Testis (tissue), 3 donors: Measurements from ENCODE around the gene CKM. TPM values are rescaled to one million over a fixed set of nuclear protein-coding genes. Genes with fewer than 3 reads are reported as not detected.

Experiments
- DNase-seq: peaks from one replicate; pipeline ENCODE4 v3.0.0-alpha.2; 2019
- H3K27ac ChIP-seq, 2 donors: fragments of 200-600 bp; sonication (generic); one replicate each; pipeline ENCODE4 v1.5.1; 2019
- H3K27me3 ChIP-seq: fragments of 200-600 bp; sonication (generic); one replicate; pipeline ENCODE4 v1.5.1; 2019
- H3K36me3 ChIP-seq: fragments of 200-600 bp; sonication (generic); one replicate; pipeline ENCODE4 v1.5.1; 2017; ENCODE audit warnings: low read depth; ENCODE audit errors: missing control alignments
- H3K4me1 ChIP-seq: fragments of 200-600 bp; sonication (generic); one replicate; pipeline ENCODE4 v1.5.1; 2019
- H3K4me3 ChIP-seq, 2 donors: fragments of 200-600 bp; sonication (generic); one replicate each; pipeline ENCODE4 v1.5.1; 2017 to 2019
- H3K9me3 ChIP-seq: fragments of 200-600 bp; sonication (generic); one replicate; pipeline ENCODE4 v1.5.1; 2017
- POLR2A ChIP-seq: fragments of 450-650 bp; IDR thresholded peaks from one replicate; pipeline ENCODE4 v1.6.1; 2017; ENCODE audit warnings: antibody characterized with exemption, mild to moderate bottlenecking, moderate library complexity
- WGBS, 2 donors: methylation state at CpG; one replicate each; pipeline ENCODE4 v1.1.5; 2018; 5-methylcytosine and 5-hydroxymethylcytosine counted together
- intact Hi-C: fragments of 100-400 bp; cut with DNase I; formaldehyde crosslinking; loops from one replicate; pipeline ENCODE4 v1.15.1; 2023; ENCODE audit warnings: low total_unique reads
- polyA plus RNA-seq: library from polyadenylated mRNA; stranded (reverse); fragments of 350-450 nt; fragmentation: Illumina TruSeq; extraction: RNeasy Lipid Tissue Mini Kit (QIAGEN cat#74804); gene quantifications from one replicate; pipeline ENCODE4 v1.2.3, GENCODE V29; 2014; ENCODE audit warnings: low read depth, low replicate concordance; ENCODE audit not compliant: insufficient read depth
- total RNA-seq, 2 donors: library from RNA; depleted of rRNA; stranded (reverse); fragments of >200 nt; gene quantifications; one replicate each; pipeline ENCODE4 v1.2.3, GENCODE V29; 2016
- TF ChIP-seq, protein P1 (sequence below), 3 experiments: fragments of 450-650 bp in 2 of 3; fragments of 200-600 bp in 1 of 3; sonication (generic) in 1 of 3; IDR thresholded peaks; one replicate each; pipeline ENCODE4 v1.5.1; 2016 to 2019; ENCODE audit warnings: antibody characterized with exemption in 3 of 3, mild to moderate bottlenecking in 2 of 3, moderate library complexity in 1 of 3

CKM gene
- total and polyA plus RNA-seq, 3 donors from 2014 or later = 16.5 to 61.1 (median 22.4) TPM

DNA sequence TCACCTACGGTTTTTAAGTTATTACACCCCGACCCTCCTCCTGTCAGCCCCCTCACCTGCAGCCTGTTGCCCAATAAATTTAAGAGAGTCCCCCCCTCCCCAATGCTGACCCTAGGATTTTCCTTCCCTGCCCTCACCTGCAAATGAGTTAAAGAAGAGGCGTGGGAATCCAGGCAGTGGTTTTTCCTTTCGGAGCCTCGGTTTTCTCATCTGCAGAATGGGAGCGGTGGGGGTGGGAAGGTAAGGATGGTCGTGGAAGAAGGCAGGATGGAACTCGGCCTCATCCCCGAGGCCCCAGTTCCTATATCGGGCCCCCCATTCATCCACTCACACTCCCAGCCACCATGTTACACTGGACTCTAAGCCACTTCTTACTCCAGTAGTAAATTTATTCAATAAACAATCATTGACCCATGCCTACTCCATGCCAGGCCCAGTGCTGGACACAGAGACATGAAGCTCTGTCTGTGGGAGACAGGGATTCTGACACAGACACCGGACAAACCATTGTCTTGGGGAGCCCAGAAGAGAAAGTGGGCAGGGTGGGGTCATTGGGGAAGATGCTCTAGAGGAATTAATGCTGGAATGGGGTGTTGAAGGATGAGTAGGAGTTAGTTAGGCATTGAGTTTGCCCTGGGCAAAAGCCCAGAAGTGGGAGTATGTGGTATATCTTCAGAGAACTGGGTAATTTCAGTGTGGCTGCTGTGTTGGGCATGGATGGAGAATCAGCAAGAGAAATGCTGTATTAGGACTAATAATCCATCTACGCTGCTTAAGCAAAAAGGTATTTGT is 19.2 kb downstream of the CKM start:
- TF ChIP-seq POLR2A = no peak
- Histone ChIP-seq H3K9me3 (no peaks in the 10 kb centered on the region), H3K4me1 (peaks cover 3% of the 10 kb centered on the region), H3K4me3 (no peak overlapping the region), H3K27ac (no peak overlapping the region), H3K36me3 (no peaks in the 10 kb centered on the region), H3K27me3 (no peaks in the 10 kb centered on the region)
- DNase-seq = no peak
- WGBS, 2 donors = 61 to 89% methylated on average over 12 of the region's 12 CpGs
- intact Hi-C loops = no loop called here

DNA sequence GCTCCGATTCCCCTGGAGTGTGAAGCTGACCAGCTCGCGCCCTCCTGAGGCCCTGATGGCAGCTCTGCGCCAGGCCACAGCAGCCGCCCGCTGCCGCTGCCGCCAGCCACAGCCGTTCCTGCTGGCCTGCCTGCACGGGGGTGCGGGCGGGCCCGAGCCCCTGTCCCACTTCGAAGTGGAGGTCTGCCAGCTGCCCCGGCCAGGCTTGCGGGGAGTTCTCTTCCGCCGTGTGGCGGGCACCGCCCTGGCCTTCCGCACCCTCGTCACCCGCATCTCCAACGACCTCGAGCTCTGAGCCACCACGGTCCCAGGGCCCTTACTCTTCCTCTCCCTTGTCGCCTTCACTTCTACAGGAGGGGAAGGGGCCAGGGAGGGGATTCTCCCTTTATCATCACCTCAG is 20.3 kb downstream of the CKM start:
- TF ChIP-seq, protein P1, sequence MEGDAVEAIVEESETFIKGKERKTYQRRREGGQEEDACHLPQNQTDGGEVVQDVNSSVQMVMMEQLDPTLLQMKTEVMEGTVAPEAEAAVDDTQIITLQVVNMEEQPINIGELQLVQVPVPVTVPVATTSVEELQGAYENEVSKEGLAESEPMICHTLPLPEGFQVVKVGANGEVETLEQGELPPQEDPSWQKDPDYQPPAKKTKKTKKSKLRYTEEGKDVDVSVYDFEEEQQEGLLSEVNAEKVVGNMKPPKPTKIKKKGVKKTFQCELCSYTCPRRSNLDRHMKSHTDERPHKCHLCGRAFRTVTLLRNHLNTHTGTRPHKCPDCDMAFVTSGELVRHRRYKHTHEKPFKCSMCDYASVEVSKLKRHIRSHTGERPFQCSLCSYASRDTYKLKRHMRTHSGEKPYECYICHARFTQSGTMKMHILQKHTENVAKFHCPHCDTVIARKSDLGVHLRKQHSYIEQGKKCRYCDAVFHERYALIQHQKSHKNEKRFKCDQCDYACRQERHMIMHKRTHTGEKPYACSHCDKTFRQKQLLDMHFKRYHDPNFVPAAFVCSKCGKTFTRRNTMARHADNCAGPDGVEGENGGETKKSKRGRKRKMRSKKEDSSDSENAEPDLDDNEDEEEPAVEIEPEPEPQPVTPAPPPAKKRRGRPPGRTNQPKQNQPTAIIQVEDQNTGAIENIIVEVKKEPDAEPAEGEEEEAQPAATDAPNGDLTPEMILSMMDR (IDR thresholded peaks at IDR 0.05) = no peak
- no peak for TF ChIP-seq POLR2A
- 59 to 74% methylated on average over 19 to 27 of the region's 27 CpGs for WGBS, 2 donors
- H3K27ac ChIP-seq = no peak overlapping the region
- no peaks in the 10 kb centered on the region for H3K9me3 ChIP-seq
- intact Hi-C loops = no loop called here
- H3K4me1 ChIP-seq = peaks cover 3% of the 10 kb centered on the region
- H3K36me3 ChIP-seq = no peaks in the 10 kb centered on the region
- no peak overlapping the region for H3K4me3 ChIP-seq
- H3K27me3 ChIP-seq = no peaks in the 10 kb centered on the region
- no peak for DNase-seq

DNA sequence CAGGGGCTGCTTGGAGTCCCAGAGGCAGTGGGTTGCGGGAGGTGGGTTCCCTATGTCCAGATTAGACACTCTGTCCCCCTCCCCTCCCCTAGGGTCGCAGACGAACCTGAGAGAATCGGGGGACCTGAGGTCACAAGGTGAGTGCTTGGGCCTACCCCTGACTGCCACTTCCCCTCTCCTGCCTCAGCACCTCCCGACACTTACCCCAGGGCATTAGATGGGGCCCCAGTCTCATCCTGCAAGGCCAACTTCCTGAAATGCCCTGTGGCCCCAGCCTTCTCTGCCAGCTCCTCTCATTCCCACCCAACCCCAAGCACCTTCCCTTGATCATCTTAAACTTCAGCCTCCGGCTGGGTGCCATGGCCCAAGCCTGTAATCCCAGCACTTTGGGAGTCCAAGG is 23.0 kb downstream of the CKM start:
- intact Hi-C loops = no loop called here
- TF ChIP-seq POLR2A = no peak
- TF ChIP-seq, protein P1 (IDR thresholded peaks at IDR 0.05) = no peak
- no peak overlapping the region for H3K4me3 ChIP-seq
- no peaks in the 10 kb centered on the region for H3K27me3 ChIP-seq
- no peak overlapping the region for H3K27ac ChIP-seq
- H3K9me3 ChIP-seq = no peaks in the 10 kb centered on the region
- no peak for DNase-seq
- 63 to 71% methylated on average over 2 to 6 of the region's 6 CpGs for WGBS, 2 donors
- H3K36me3 ChIP-seq = no peaks in the 10 kb centered on the region
- no peaks in the 10 kb centered on the region for H3K4me1 ChIP-seq

DNA sequence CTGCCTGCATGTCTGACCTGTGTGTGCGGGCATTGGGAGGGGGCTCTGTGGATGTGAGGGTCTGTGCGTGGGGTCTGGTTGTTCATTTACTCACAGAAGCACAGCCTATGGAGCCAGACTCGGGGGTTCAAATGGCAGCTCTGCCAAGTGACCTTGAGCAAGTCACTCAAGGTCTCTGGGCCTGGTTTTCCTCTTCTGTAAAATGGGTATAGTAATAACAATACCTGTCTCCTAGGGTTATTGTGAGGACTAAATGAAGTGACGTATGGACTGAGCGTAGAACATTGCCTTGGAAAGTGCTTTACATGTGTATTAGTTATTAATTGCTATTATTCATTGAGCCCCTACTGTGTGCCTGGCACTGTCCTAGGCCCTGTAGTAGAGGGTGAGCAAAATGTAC is 24.4 kb downstream of the CKM start:
- Histone ChIP-seq H3K27ac (no peak overlapping the region), H3K36me3 (no peaks in the 10 kb centered on the region), H3K4me3 (no peak overlapping the region), H3K27me3 (no peaks in the 10 kb centered on the region), H3K9me3 (no peaks in the 10 kb centered on the region), H3K4me1 (peaks cover 7% of the 10 kb centered on the region)
- WGBS, 2 donors = 86 to 94% methylated on average over 5 of the region's 5 CpGs
- no peak for DNase-seq
- TF ChIP-seq, protein P1 (IDR thresholded peaks at IDR 0.05) = no peak
- no peak for TF ChIP-seq POLR2A
- intact Hi-C loops = no loop called here

DNA sequence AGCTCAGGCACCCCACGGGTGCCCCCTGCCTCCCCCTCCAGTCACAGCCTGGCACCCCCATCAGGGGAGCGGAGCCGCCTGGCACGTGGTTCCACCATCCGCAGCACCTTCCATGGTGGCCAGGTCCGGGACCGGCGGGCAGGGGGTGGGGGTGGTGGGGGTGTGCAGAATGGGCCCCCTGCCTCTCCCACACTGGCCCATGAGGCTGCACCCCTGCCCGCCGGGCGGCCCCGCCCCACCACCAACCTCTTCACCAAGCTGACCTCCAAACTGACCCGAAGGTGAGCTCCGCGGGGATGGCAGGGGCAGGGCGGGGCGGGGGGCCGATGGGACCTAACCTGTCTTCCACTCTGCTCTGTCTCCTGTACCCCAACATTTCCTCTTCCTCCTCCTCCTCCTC is 25.0 kb downstream of the CKM start:
- WGBS, 2 donors = 90 to 94% methylated on average over 13 to 18 of the region's 18 CpGs
- TF ChIP-seq, protein P1 (IDR thresholded peaks at IDR 0.05) = no peak
- TF ChIP-seq POLR2A = no peak
- no peak overlapping the region for H3K4me3 ChIP-seq
- H3K4me1 ChIP-seq = peaks cover 7% of the 10 kb centered on the region
- no peak for DNase-seq
- H3K9me3 ChIP-seq = no peaks in the 10 kb centered on the region
- no peak overlapping the region for H3K27ac ChIP-seq
- no peaks in the 10 kb centered on the region for H3K36me3 ChIP-seq
- H3K27me3 ChIP-seq = no peaks in the 10 kb centered on the region
- intact Hi-C loops = no loop called here
